GM13977 (cell line): ENCODE results near the gene KLHL26.

Experiments used
- DNase-seq: peaks from one replicate; pipeline ENCODE4 v3.0.0; 2012; ENCODE audit warnings: low spot score
- in situ Hi-C: fragments of 300-500 bp; cut with MboI; formaldehyde crosslinking; loops from one replicate; pipeline ENCODE4 v1.12.0; 2022; ENCODE audit warnings: low sequenced_read_pairs, low pct_unique_long_range_greater_than_20kb, mixed read lengths, inconsistent platforms; ENCODE audit not compliant: unreplicated experiment
- TF ChIP-seq, protein P1 (sequence below): IDR thresholded peaks from 2 replicates; pipeline ENCODE4 v1.5.1; 2012; ENCODE audit warnings: mild to moderate bottlenecking, control low read depth; ENCODE audit not compliant: insufficient read depth; ENCODE audit errors: extremely low read depth, missing control alignments

KLHL26 gene

DNA sequence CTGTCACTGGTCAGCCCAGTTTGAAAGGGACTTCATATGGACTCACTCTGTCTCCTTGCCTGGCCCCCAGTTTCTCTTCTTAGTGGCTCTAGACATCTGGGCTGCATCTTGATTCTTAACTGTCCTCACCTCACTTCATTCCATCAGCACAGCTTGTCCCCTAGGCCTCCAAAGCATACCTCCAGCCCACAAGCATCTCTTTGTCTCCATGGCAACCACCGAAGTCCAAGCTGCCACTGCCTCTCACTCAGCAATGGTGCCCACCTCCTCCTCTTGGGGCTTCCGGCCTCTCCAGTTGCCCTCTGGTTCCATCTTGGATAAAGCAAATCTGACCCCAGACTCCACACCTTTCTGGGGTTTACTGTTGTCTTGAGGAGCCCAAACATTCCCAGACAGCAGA is 9.9 kb upstream of the KLHL26 start:
- TF ChIP-seq, protein P1, sequence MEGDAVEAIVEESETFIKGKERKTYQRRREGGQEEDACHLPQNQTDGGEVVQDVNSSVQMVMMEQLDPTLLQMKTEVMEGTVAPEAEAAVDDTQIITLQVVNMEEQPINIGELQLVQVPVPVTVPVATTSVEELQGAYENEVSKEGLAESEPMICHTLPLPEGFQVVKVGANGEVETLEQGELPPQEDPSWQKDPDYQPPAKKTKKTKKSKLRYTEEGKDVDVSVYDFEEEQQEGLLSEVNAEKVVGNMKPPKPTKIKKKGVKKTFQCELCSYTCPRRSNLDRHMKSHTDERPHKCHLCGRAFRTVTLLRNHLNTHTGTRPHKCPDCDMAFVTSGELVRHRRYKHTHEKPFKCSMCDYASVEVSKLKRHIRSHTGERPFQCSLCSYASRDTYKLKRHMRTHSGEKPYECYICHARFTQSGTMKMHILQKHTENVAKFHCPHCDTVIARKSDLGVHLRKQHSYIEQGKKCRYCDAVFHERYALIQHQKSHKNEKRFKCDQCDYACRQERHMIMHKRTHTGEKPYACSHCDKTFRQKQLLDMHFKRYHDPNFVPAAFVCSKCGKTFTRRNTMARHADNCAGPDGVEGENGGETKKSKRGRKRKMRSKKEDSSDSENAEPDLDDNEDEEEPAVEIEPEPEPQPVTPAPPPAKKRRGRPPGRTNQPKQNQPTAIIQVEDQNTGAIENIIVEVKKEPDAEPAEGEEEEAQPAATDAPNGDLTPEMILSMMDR: no peak
- in situ Hi-C loops: no loop called here
- no peak for DNase-seq

DNA sequence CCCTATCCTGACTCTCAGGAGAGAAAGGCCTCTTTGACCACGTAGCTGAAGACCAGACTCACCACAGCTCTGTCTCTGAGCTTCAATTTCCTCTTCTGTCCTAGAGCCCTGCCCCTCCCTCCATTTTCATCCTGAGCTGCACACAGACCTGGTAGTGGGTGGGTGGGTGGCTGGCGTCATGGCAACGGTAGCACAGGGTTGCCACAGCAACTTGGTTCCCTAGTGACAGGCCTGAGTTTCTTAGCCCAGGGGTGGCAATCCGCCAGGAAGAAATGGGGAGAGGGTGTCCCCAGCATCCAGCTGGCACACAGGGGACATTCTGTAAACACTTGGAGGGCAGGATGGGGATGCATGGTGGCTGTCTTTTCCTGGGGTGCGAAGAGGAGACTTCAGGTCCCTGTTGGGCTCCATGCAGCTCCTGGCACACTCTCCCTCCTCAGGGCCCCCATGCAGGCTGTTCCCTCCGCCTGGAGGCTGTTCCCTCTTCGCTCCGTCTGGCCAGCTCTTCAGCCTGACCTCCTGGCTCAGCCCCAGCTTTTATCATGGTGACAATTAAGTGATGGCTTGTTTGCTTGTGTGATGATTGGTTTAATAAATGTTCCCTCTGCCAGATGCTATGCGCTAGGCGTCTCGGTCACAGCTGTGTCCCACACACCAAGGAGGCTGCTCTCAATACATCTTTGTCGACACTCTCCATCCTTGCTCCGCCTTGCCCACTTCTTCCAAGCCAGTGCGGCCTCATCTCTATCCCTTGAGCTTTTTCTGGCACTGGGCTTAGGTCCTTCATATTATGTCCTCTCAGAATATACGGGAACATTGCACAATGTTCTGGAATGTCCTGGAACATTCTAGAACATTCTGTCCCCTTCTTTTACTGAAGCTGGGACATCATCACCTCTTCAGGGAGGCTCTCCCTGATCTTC is 7.4 kb upstream of the KLHL26 start:
- TF ChIP-seq, protein P1: no peak
- in situ Hi-C loops: no loop called here
- no peak for DNase-seq

- DNase-seq: no peak
- TF ChIP-seq, protein P1: no peak
- in situ Hi-C loops: no loop called here
Measured at GRCh38 chr19:18633321-18633720, 3.5 kb upstream of the KLHL26 start.

- in situ Hi-C loops: no loop called here
- DNase-seq: no peak
- TF ChIP-seq, protein P1: no peak
Measured at GRCh38 chr19:18634612-18635297, 2.1 kb upstream of the KLHL26 start.

DNA sequence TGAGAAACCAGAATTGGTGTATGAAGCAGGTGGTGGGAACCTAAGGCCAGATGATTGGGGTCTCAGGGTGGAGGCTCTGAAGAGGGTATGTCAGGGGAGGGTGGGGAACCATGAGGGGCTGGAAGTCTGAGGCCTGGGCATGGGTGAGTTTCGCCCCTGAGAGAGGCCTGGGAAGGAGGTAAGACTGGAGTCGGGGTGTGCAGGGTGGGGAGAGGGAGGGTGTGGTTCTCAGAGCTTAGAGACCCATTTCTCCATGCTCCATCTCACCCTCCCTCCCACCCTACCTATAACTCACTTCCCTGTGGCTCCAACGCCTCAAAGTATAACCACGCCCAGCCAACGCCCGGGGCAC is 1.0 kb upstream of the KLHL26 start:
- DNase-seq: no peak
- in situ Hi-C loops: no loop called here
- TF ChIP-seq, protein P1: no peak

DNA sequence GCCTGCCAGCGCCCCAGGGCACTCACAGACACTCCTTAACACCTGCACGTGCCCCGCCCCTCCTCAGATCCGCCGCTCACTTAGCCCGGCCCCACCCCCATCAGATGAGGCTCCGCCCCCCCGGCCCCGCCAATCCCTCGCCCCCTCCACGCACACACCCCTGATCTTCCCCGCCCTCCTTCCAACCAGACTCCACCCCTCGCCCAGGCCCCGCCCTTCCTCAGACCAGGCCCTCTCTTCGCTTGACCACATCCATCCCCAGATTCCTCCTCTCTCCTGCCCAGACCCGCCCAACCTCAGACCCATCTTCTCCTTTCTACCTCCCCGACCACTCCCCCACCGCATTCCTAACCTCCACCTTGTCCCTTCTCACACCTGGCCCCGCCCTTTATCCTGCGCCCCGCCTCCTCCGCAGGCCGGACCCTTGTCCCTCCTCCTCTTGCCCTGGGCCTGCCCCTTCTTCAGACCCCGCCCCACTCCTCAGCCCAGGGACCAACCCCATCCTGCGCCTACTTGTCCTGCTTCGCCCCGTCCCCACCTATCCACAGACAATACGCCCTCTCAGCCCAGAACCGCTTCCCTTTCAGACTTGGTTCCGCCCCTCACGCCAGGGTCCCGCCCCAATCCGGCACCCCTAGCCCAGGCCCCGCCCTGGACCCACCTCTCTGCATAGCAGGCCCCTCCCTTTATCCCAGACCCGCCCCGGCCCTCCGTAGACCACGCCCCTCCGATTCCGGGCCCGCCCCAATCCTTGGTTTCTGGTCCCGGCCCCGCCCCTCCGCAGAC is 452 bp upstream of the KLHL26 start:
- DNase-seq: peak; percentile 99
- in situ Hi-C loops: no loop called here
- TF ChIP-seq, protein P1: no peak
